Endothelial cell of umbilical vein (primary cell): Measurements from ENCODE around the gene FAM98B. TPM values are rescaled to one million over a fixed set of nuclear protein-coding genes. Genes with fewer than 3 reads are reported as not detected.

Experiments used
- BruUV-seq: library from RNA; stranded (reverse); fragments of 400-500 nt; replicated peaks from 2 replicates; lab custom pipeline; 2021; lab: Mats Ljungman, UMichigan
- CTCF ChIA-PET: fragments of 300-600, 350-600 bp; sonication (Branson Sonifier 250); formaldehyde crosslinking; loops from one replicate; lab custom pipeline; 2021; ENCODE audit warnings: antibody characterized with exemption, inconsistent platforms; lab: Charles Lee
- POLR2A ChIA-PET: fragments of 300-600, 350-600 bp; sonication (Branson Sonifier 250); formaldehyde crosslinking; loops from one replicate; lab custom pipeline; 2021; ENCODE audit warnings: antibody characterized with exemption, inconsistent platforms; lab: Charles Lee
- DNase-seq: peaks from one replicate; pipeline ENCODE4 v3.0.0-alpha.2; 2011; ENCODE audit warnings: low read depth, low spot score
- FAIRE-seq: peaks from 2 replicates; lab custom pipeline; 2011; peaks lifted over from hg19 to GRCh38; lab: Jason Lieb, UNC
- H2AFZ ChIP-seq: 2 replicates; pipeline ENCODE4 v1.6.0; 2012; ENCODE audit warnings: low read depth, low read length, control low read depth, inconsistent platforms
- H3K27ac ChIP-seq: 2 replicates; pipeline ENCODE4 v1.5.1; 2011; ENCODE audit warnings: low read depth, mild to moderate bottlenecking, control low read depth, low read length, moderate library complexity; ENCODE audit not compliant: insufficient read depth
- H3K27me3 ChIP-seq, 2 experiments: 2 replicates each; pipeline versions ENCODE4 v1.6.0 to v1.6.1; 2011; ENCODE audit warnings: low read length in 2 of 2, mixed read lengths in 1 of 2; ENCODE audit not compliant: control insufficient read depth in 2 of 2, insufficient read depth in 2 of 2
- H3K36me3 ChIP-seq, 2 experiments: 2 replicates in 1 of 2; 3 replicates in 1 of 2; pipeline ENCODE4 v1.5.1; 2011; ENCODE audit warnings: low read length in 2 of 2, mild to moderate bottlenecking in 1 of 2, moderate library complexity in 1 of 2; ENCODE audit not compliant: control insufficient read depth in 2 of 2, insufficient read depth in 2 of 2; ENCODE audit errors: extremely low read depth in 1 of 2
- H3K4me1 ChIP-seq: 3 replicates; pipeline ENCODE4 v1.5.1; 2011; ENCODE audit warnings: mild to moderate bottlenecking, low read length; ENCODE audit not compliant: control insufficient read depth, insufficient read depth; ENCODE audit errors: extremely low read depth
- H3K4me2 ChIP-seq: 2 replicates; pipeline ENCODE4 v1.6.1; 2011; ENCODE audit warnings: low read length, control low read depth, mixed read lengths; ENCODE audit not compliant: insufficient read depth
- H3K4me3 ChIP-seq, 3 experiments: fragments of 200-600 bp in 1 of 3; sonication (generic), shearing (Covaris generic) in 1 of 3; replicated peaks in 1 of 3; 2 replicates each; pipeline ENCODE4 v1.5.1; 2011 to 2016; ENCODE audit warnings: control low read depth in 3 of 3, low read length in 3 of 3, mild to moderate bottlenecking in 2 of 3, inconsistent platforms in 1 of 3, low read depth in 1 of 3, moderate library complexity in 1 of 3; ENCODE audit not compliant: insufficient read depth in 1 of 3
- H3K79me2 ChIP-seq: 2 replicates; pipeline ENCODE4 v1.6.0; 2012; ENCODE audit warnings: low read length, inconsistent platforms; ENCODE audit not compliant: control insufficient read depth, insufficient read depth
- H3K9ac ChIP-seq: replicated peaks from 2 replicates; pipeline ENCODE3; 2011; ENCODE audit warnings: low read length, control low read depth; ENCODE audit not compliant: insufficient read depth; ENCODE audit errors: extremely low read depth
- H3K9me1 ChIP-seq: replicated peaks from 3 replicates; pipeline ENCODE4 v1.6.0; 2011; ENCODE audit warnings: mild to moderate bottlenecking, low read length; ENCODE audit not compliant: control insufficient read depth, insufficient read depth; ENCODE audit errors: extremely low read depth
- H3K9me3 ChIP-seq: replicated peaks from 2 replicates; pipeline ENCODE4 v1.5.1; 2012; ENCODE audit warnings: low read length, inconsistent platforms; ENCODE audit not compliant: control insufficient read depth, insufficient read depth
- H4K20me1 ChIP-seq: replicated peaks from 2 replicates; pipeline ENCODE3; 2011; ENCODE audit warnings: mild to moderate bottlenecking, low read length; ENCODE audit not compliant: control insufficient read depth, insufficient read depth; ENCODE audit errors: extremely low read depth
- EZH2 ChIP-seq: IDR thresholded peaks from 2 replicates; pipeline ENCODE4 v1.6.1; 2012; ENCODE audit warnings: borderline replicate concordance, low read depth, mild to moderate bottlenecking, moderate library complexity, low read length, inconsistent platforms; ENCODE audit not compliant: severe bottlenecking
- FOS ChIP-seq: IDR thresholded peaks from 2 replicates; pipeline ENCODE4 v1.6.1; 2011; ENCODE audit warnings: mild to moderate bottlenecking, low read length, moderate library complexity, borderline replicate concordance; ENCODE audit not compliant: insufficient read depth
- GATA2 ChIP-seq: IDR thresholded peaks from 2 replicates; pipeline ENCODE4 v1.7.0; 2011; ENCODE audit warnings: low read depth, mild to moderate bottlenecking, moderate library complexity, mixed read lengths, low read length; ENCODE audit not compliant: insufficient read length, insufficient read depth
- JUN ChIP-seq: IDR thresholded peaks from 2 replicates; pipeline ENCODE4 v1.6.1; 2011; ENCODE audit warnings: borderline replicate concordance, low read depth; ENCODE audit not compliant: insufficient read length, insufficient read depth
- MYC ChIP-seq: IDR thresholded peaks from one replicate; pipeline ENCODE4 v1.6.1; 2011; ENCODE audit warnings: mild to moderate bottlenecking, low read depth, low read length
- POLR2A ChIP-seq: IDR thresholded peaks from 2 replicates; pipeline ENCODE4 v1.6.1; 2012; ENCODE audit warnings: low read depth, mild to moderate bottlenecking, control low read depth, low read length
- POLR2AphosphoS5 ChIP-seq: IDR thresholded peaks from 2 replicates; pipeline ENCODE4 v1.6.1; 2012; ENCODE audit warnings: low read depth, mild to moderate bottlenecking, control low read depth, low read length, moderate library complexity; ENCODE audit not compliant: insufficient read depth
- dilution Hi-C: fragments of 300-500 bp; cut with MboI; formaldehyde crosslinking; loops from one replicate; pipeline ENCODE4 v1.15.0; 2019; ENCODE audit warnings: low sequenced_read_pairs; ENCODE audit not compliant: extremely low pct_ligation_motif_present
- intact Hi-C: fragments of 100-400 bp; cut with micrococcal nuclease; formaldehyde crosslinking; loops from one replicate; pipeline ENCODE4 v1.10.0; 2022
- polyA plus RNA-seq, 4 experiments: library from polyadenylated mRNA; depleted of rRNA in 3 of 4; stranded (reverse) in 3 of 4; unstranded in 1 of 4; fragments of >200 nt; gene quantifications; 2 replicates each; pipeline versions ENCODE4 v1.2.1 to v1.2.3, GENCODE V29; 2011 to 2012; ENCODE audit warnings: missing spikeins in 1 of 4
- total RNA-seq: library from RNA; stranded (reverse); gene quantifications from 2 replicates; pipeline ENCODE4 v1.2.3, GENCODE V29; 2021
- TF ChIP-seq, protein P1 (sequence below): IDR thresholded peaks from 2 replicates; pipeline ENCODE4 v1.6.1; 2011; ENCODE audit not compliant: insufficient read depth, insufficient read length
- TF ChIP-seq, protein P2 (sequence below), 2 donors: IDR thresholded peaks; 1 replicate in 1 of 2; 2 replicates in 1 of 2; pipeline ENCODE4 v1.5.1; 2011; ENCODE audit warnings: low read length in 2 of 2, mild to moderate bottlenecking in 2 of 2, moderate library complexity in 2 of 2, control low read depth in 1 of 2, inconsistent platforms in 1 of 2, low read depth in 1 of 2; ENCODE audit not compliant: insufficient read depth in 1 of 2; ENCODE audit errors: extremely low read depth in 1 of 2

FAM98B gene
- total and polyA plus RNA-seq, 2 donors (not counting 3 experiments of a cell fraction or from before 2014, with no cell fraction given): 4.2 to 22.3 TPM

DNA sequence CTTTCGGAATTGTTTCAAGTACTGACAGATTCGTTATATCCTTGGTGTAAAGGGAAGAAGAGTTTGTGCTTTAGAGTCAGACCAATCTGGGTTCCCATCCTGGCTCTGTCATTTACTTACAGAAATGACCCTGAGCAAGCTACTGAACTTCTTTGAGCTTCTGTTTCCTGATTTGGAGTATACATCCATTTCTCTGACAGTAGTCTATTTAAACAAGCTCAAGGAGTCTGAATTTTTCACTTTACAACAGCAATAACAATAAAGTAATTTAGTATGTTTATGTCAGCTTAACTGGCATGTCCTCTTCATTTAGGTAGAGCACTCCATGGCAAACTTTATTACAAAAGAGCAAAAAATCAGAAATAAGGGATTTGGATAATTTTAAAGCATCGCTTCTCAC, 27.8 kb downstream of the FAM98B start:
- TF ChIP-seq JUN: no peak
- TF ChIP-seq MYC: no peak
- no peak for TF ChIP-seq POLR2AphosphoS5
- no peak for TF ChIP-seq POLR2A
- TF ChIP-seq, protein P1, sequence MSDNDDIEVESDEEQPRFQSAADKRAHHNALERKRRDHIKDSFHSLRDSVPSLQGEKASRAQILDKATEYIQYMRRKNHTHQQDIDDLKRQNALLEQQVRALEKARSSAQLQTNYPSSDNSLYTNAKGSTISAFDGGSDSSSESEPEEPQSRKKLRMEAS: no peak
- TF ChIP-seq FOS: no peak
- TF ChIP-seq GATA2: no peak
- TF ChIP-seq, protein P2, sequence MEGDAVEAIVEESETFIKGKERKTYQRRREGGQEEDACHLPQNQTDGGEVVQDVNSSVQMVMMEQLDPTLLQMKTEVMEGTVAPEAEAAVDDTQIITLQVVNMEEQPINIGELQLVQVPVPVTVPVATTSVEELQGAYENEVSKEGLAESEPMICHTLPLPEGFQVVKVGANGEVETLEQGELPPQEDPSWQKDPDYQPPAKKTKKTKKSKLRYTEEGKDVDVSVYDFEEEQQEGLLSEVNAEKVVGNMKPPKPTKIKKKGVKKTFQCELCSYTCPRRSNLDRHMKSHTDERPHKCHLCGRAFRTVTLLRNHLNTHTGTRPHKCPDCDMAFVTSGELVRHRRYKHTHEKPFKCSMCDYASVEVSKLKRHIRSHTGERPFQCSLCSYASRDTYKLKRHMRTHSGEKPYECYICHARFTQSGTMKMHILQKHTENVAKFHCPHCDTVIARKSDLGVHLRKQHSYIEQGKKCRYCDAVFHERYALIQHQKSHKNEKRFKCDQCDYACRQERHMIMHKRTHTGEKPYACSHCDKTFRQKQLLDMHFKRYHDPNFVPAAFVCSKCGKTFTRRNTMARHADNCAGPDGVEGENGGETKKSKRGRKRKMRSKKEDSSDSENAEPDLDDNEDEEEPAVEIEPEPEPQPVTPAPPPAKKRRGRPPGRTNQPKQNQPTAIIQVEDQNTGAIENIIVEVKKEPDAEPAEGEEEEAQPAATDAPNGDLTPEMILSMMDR (IDR thresholded peaks at IDR 0.05; ENCODE audit: extremely low read depth in 1 of 2, insufficient read depth in 1 of 2, low read depth in 1 of 2, low read length in 2 of 2): no peak
- TF ChIP-seq EZH2: no peak
- no peaks in the 10 kb centered on the region for H3K9me3 ChIP-seq
- intact Hi-C loops: no loop called here
- no peaks in the 10 kb centered on the region for H4K20me1 ChIP-seq
- peaks cover 3 to 8% of the 10 kb centered on the region in 2 experiments for H3K36me3 ChIP-seq
- no peak overlapping the region for H2AFZ ChIP-seq
- POLR2A ChIA-PET: no interaction called here
- peaks cover 5% of the 10 kb centered on the region for H3K79me2 ChIP-seq
- H3K4me1 ChIP-seq: peaks cover 19% of the 10 kb centered on the region
- FAIRE-seq: no peak
- DNase-seq: no peak
- no peak overlapping the region for H3K4me2 ChIP-seq
- no TSS peak for BruUV-seq
- H3K9me1 ChIP-seq: no peaks in the 10 kb centered on the region
- CTCF ChIA-PET: interaction anchor here (0.7 to 1.2 kb wide), 2 partner anchors 24 to 64 kb away, joined by 3 read pairs; no protein-coding TSS in a partner anchor
- no peak overlapping the region for H3K27ac ChIP-seq
- H3K27me3 ChIP-seq: no peaks in the 10 kb centered on the region
- no peak overlapping the region for H3K9ac ChIP-seq
- dilution Hi-C loops: no loop called here
- H3K4me3 ChIP-seq: no peak overlapping the region
